Measurements from ENCODE around the gene ADAMTS19. TPM values are rescaled to one million over a fixed set of nuclear protein-coding genes. Genes with fewer than 3 reads are reported as not detected.
A peak's percentile ranks its signal among the peaks of the same experiment; 100 is the strongest.

Gene ADAMTS19
- total RNA-seq, 4 donors from 2014 or later = 0.76 TPM; not detected in 3

- 50 to 52% methylated on average over 11 of the region's 11 CpGs for WGBS, 2 donors
- no peak overlapping the region for H3K27ac ChIP-seq
Observed at GRCh38 chr5:129459450-129459776, 685 bp upstream of the ADAMTS19 start.

GRCh38 chr5:129460672-129460935 lies 506 bp downstream of the ADAMTS19 start:
- Histone ChIP-seq H3K4me3 (peak overlapping the region; percentile 39 to 70 (median 48)), H3K4me1 (peaks cover 0 to 25% (median 3%) of the 10 kb centered on the region in 3 donors), H3K9me3 (no peaks in the 10 kb centered on the region), H3K27me3 (peaks cover 0 to 33% (median 0%) of the 10 kb centered on the region in 4 donors), H3K36me3 (no peaks in the 10 kb centered on the region), H3K27ac (no peak overlapping the region)
- no peak for TF ChIP-seq POLR2A (IDR thresholded peaks at IDR 0.05)
- no peak for TF ChIP-seq CTCF (IDR thresholded peaks at IDR 0.05)
- 0% methylated on average over 9 to 10 of the region's 10 CpGs for WGBS, 2 donors
- no peak for DNase-seq
- intact Hi-C loops (cut with DNase I) = no loop called here

More at GRCh38 chr5:129459450-129459776, 685 bp upstream of the ADAMTS19 start:
- Histone ChIP-seq H3K36me3 (no peaks in the 10 kb centered on the region), H3K27me3 (peaks cover 0 to 33% (median 0%) of the 10 kb centered on the region in 4 donors), H3K4me1 (peaks cover 0 to 25% (median 3%) of the 10 kb centered on the region in 3 donors), H3K4me3 (peak overlapping the region in 3 of 4 donors; percentile 39 to 70 (median 55)), H3K9me3 (no peaks in the 10 kb centered on the region)
- DNase-seq = no peak
- intact Hi-C loops (cut with DNase I) = no loop called here
- no peak for TF ChIP-seq POLR2A (IDR thresholded peaks at IDR 0.05)
- no peak for TF ChIP-seq CTCF (IDR thresholded peaks at IDR 0.05)

GRCh38 chr5:129460936-129461710 lies 1.0 kb downstream of the ADAMTS19 start:
- H3K27ac ChIP-seq = no peak overlapping the region
- no peaks in the 10 kb centered on the region for H3K36me3 ChIP-seq
- no peak for DNase-seq
- peak in 1 of 6 experiments; percentile 24 for TF ChIP-seq CTCF (IDR thresholded peaks at IDR 0.05)
- no peak for TF ChIP-seq POLR2A (IDR thresholded peaks at IDR 0.05)
- intact Hi-C loops (cut with DNase I) = no loop called here
- 0% methylated on average over 4 to 10 of the region's 88 CpGs for WGBS, 2 donors
- H3K4me1 ChIP-seq = peaks cover 0 to 25% (median 3%) of the 10 kb centered on the region in 3 donors
- H3K4me3 ChIP-seq = peak overlapping the region; percentile 39 to 70 (median 48)
- H3K9me3 ChIP-seq = no peaks in the 10 kb centered on the region
- peaks cover 0 to 33% (median 0%) of the 10 kb centered on the region in 4 donors for H3K27me3 ChIP-seq

GRCh38 chr5:129461711-129462332 lies 1.7 kb downstream of the ADAMTS19 start:
- intact Hi-C loops (cut with DNase I) = no loop called here
- no peak for DNase-seq
- 44 to 51% methylated on average over 13 of the region's 13 CpGs for WGBS, 2 donors
- peaks cover 0 to 33% (median 0%) of the 10 kb centered on the region in 4 donors for H3K27me3 ChIP-seq
- H3K4me3 ChIP-seq = peak overlapping the region; percentile 39 to 70 (median 48)
- no peaks in the 10 kb centered on the region for H3K36me3 ChIP-seq
- TF ChIP-seq CTCF (IDR thresholded peaks at IDR 0.05) = no peak
- no peak for TF ChIP-seq POLR2A (IDR thresholded peaks at IDR 0.05)
- no peaks in the 10 kb centered on the region for H3K9me3 ChIP-seq
- H3K4me1 ChIP-seq = peaks cover 0 to 25% (median 3%) of the 10 kb centered on the region in 3 donors
- no peak overlapping the region for H3K27ac ChIP-seq

- H3K9me3 ChIP-seq = no peaks in the 10 kb centered on the region
- intact Hi-C loops (cut with DNase I) = no loop called here
- TF ChIP-seq POLR2A (IDR thresholded peaks at IDR 0.05) (no peak), CTCF (IDR thresholded peaks at IDR 0.05) (no peak)
- H3K36me3 ChIP-seq = no peaks in the 10 kb centered on the region
- peaks cover 0 to 15% (median 0%) of the 10 kb centered on the region in 4 donors for H3K27me3 ChIP-seq
- H3K27ac ChIP-seq = no peak overlapping the region
- H3K4me1 ChIP-seq = peaks cover 0 to 10% (median 3%) of the 10 kb centered on the region in 3 donors
- WGBS, 2 donors = 67 to 93% methylated on average over 4 of the region's 4 CpGs
- DNase-seq = no peak
- H3K4me3 ChIP-seq = no peak overlapping the region
Observed at GRCh38 chr5:129465776-129466344, 5.8 kb downstream of the ADAMTS19 start.
